SK-N-SH (cell line): ENCODE results near the gene EEF1G.
"Not testable (repeated sequence)": the region's sequence is repeated elsewhere in the genome, so short reads cannot be mapped to it uniquely, and the experiment has no call there.

Source experiments
- CHD2 ChIP-seq: fragments of 150-350 bp; IDR thresholded peaks from 2 replicates; pipeline ENCODE4 v1.6.1; 2018; ENCODE audit warnings: low read length; ENCODE audit not compliant: partially characterized antibody
- EP300 ChIP-seq, 2 experiments: IDR thresholded peaks; 2 replicates each; pipeline versions ENCODE4 v1.4.0 to v1.6.1; 2012; ENCODE audit warnings: borderline replicate concordance in 1 of 2, low read depth in 1 of 2, low read length in 1 of 2
- GATA2 ChIP-seq: sonication (generic); formaldehyde crosslinking; IDR thresholded peaks from 2 replicates; pipeline ENCODE4 v1.5.0; 2020; ENCODE audit warnings: mild to moderate bottlenecking, missing genetic modification reagents
- MXI1 ChIP-seq: IDR thresholded peaks from 2 replicates; pipeline ENCODE4 v1.6.1; 2012; ENCODE audit warnings: mild to moderate bottlenecking, low read depth, low read length, improper control_type of control experiment
- NFIC ChIP-seq: IDR thresholded peaks from 2 replicates; pipeline ENCODE4 v1.4.0; 2012; ENCODE audit warnings: borderline replicate concordance
- POLR2AphosphoS5 ChIP-seq: IDR thresholded peaks from 2 replicates; pipeline ENCODE4 v1.6.1; 2012; ENCODE audit warnings: low read depth, low read length
- RAD21 ChIP-seq: IDR thresholded peaks from 2 replicates; pipeline ENCODE4 v1.6.1; 2012; ENCODE audit warnings: mild to moderate bottlenecking, low read length
- SIN3A ChIP-seq: IDR thresholded peaks from 2 replicates; pipeline ENCODE4 v1.6.1; 2012; ENCODE audit warnings: low read depth, mild to moderate bottlenecking, low read length, moderate library complexity, borderline replicate concordance
- TAF1 ChIP-seq: IDR thresholded peaks from 2 replicates; pipeline ENCODE4 v1.6.1; 2012; ENCODE audit warnings: low read depth, mild to moderate bottlenecking, low read length, moderate library complexity, borderline replicate concordance
- TCF12 ChIP-seq: IDR thresholded peaks from 2 replicates; pipeline ENCODE4 v1.4.0; 2012
- TF ChIP-seq, protein P1 (sequence below): IDR thresholded peaks from 2 replicates; pipeline ENCODE4 v1.4.0; 2012; ENCODE audit warnings: low read depth
- TF ChIP-seq, protein P2 (sequence below): fragments of 200-600 bp; sonication (generic); IDR thresholded peaks from 2 replicates; pipeline ENCODE4 v1.6.1; 2017; ENCODE audit warnings: antibody characterized with exemption, mild to moderate bottlenecking, moderate library complexity
- TF ChIP-seq, protein P3 (sequence below): IDR thresholded peaks from 2 replicates; pipeline ENCODE4; 2012

DNA sequence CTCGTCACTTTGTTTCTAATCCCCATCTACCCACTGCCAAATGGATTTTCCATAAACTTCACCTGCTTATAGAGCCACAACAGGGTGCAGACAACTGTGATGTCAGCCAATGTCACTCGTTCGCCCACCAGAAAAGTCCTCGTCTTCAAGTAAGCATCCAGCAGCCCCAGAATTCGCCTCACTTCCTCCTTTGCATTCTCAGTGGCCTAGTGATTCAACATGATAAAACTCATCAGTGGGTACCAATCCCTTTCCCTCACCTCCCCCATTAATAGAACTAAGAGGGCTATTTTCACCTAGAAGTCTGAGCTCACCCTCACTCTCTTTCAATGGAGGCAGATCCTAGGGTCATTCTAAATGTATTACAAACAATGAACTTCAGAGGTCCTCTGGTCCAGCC is 2.8 kb downstream of the EEF1G start:
- TF ChIP-seq EP300 (IDR thresholded peaks at IDR 0.05; ENCODE audit: borderline replicate concordance in 1 of 2, low read depth in 1 of 2, low read length in 1 of 2); MXI1; POLR2AphosphoS5; NFIC; TCF12; CHD2; SIN3A; GATA2 (CRISPR knock-in tag); TAF1; RAD21: not testable (repeated sequence)
- TF ChIP-seq, protein P1, sequence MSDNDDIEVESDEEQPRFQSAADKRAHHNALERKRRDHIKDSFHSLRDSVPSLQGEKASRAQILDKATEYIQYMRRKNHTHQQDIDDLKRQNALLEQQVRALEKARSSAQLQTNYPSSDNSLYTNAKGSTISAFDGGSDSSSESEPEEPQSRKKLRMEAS = not testable (repeated sequence)
- TF ChIP-seq, protein P2, sequence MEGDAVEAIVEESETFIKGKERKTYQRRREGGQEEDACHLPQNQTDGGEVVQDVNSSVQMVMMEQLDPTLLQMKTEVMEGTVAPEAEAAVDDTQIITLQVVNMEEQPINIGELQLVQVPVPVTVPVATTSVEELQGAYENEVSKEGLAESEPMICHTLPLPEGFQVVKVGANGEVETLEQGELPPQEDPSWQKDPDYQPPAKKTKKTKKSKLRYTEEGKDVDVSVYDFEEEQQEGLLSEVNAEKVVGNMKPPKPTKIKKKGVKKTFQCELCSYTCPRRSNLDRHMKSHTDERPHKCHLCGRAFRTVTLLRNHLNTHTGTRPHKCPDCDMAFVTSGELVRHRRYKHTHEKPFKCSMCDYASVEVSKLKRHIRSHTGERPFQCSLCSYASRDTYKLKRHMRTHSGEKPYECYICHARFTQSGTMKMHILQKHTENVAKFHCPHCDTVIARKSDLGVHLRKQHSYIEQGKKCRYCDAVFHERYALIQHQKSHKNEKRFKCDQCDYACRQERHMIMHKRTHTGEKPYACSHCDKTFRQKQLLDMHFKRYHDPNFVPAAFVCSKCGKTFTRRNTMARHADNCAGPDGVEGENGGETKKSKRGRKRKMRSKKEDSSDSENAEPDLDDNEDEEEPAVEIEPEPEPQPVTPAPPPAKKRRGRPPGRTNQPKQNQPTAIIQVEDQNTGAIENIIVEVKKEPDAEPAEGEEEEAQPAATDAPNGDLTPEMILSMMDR = not testable (repeated sequence)
- TF ChIP-seq, protein P3, sequence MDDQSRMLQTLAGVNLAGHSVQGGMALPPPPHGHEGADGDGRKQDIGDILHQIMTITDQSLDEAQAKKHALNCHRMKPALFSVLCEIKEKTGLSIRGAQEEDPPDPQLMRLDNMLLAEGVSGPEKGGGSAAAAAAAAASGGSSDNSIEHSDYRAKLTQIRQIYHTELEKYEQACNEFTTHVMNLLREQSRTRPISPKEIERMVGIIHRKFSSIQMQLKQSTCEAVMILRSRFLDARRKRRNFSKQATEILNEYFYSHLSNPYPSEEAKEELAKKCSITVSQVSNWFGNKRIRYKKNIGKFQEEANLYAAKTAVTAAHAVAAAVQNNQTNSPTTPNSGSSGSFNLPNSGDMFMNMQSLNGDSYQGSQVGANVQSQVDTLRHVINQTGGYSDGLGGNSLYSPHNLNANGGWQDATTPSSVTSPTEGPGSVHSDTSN = not testable (repeated sequence)
